HG02798 (cell line): ENCODE data around the gene SLC26A6.

Experiments used
- ATAC-seq: cut with Tn5 transposase; IDR thresholded peaks from one replicate; pipeline ENCODE4 v1.9.1; 2021; ENCODE audit warnings: mild to moderate bottlenecking; ENCODE audit not compliant: unreplicated experiment, poor library complexity

SLC26A6 gene

GRCh38 chr3:48635222-48636021 lies at the start of gene SLC26A6:
Gene SLC26A6, minus strand, starts transcription at chr3:48635461. Its CDS starts 68 bp downstream, at chr3:48635393.
- ATAC-seq: peak; percentile 94

- no peak for ATAC-seq
These were observed 49.4 kb upstream of the SLC26A6 start for GRCh38 chr3:48684480-48685143.

GRCh38 chr3:48684054-48684349 lies 48.7 kb upstream of the SLC26A6 start:
- no peak for ATAC-seq

GRCh38 chr3:48682786-48683185 lies 47.5 kb upstream of the SLC26A6 start:
- no peak for ATAC-seq

- ATAC-seq: no peak
These were observed 46.8 kb upstream of the SLC26A6 start for GRCh38 chr3:48681974-48682610.

- ATAC-seq: no peak
These were observed 46.2 kb upstream of the SLC26A6 start for GRCh38 chr3:48681541-48681880.

- no peak for ATAC-seq
These were observed 45.7 kb upstream of the SLC26A6 start for GRCh38 chr3:48680811-48681540.

- no peak for ATAC-seq
These were observed 44.4 kb upstream of the SLC26A6 start for GRCh38 chr3:48679411-48680391.

GRCh38 chr3:48678566-48679380 lies 43.5 kb upstream of the SLC26A6 start:
- ATAC-seq: no peak

- no peak for ATAC-seq
These were observed 42.8 kb upstream of the SLC26A6 start for GRCh38 chr3:48678056-48678455.

- ATAC-seq: no peak
These were observed 39.2 kb upstream of the SLC26A6 start for GRCh38 chr3:48674505-48674904.

GRCh38 chr3:48672522-48672921 lies 37.3 kb upstream of the SLC26A6 start:
- ATAC-seq: no peak

- no peak for ATAC-seq
These were observed 29.7 kb upstream of the SLC26A6 start for GRCh38 chr3:48664929-48665328.

GRCh38 chr3:48664313-48664644 lies 29.0 kb upstream of the SLC26A6 start:
- ATAC-seq: no peak

GRCh38 chr3:48663489-48664312 lies 28.4 kb upstream of the SLC26A6 start:
- peak; percentile 88 for ATAC-seq

GRCh38 chr3:48662753-48663488 lies 27.7 kb upstream of the SLC26A6 start, which contains the start of gene CELSR3:
Gene CELSR3, minus strand, starts transcription at chr3:48662886. Its CDS starts 252 bp downstream, at chr3:48662634.
- ATAC-seq: peak; percentile 31

- no peak for ATAC-seq
These were observed 27.0 kb upstream of the SLC26A6 start for GRCh38 chr3:48662145-48662752.
